Tibial nerve (tissue), 4 donors: ENCODE measurements around the gene ABCA9.
A peak's percentile ranks its signal among the peaks of the same experiment; 100 is the strongest.

Experiments used
- CTCF ChIP-seq, 5 experiments: fragments of 200-600 bp in 3 of 5; fragments of 450-650 bp in 2 of 5; sonication (generic) in 3 of 5; IDR thresholded peaks; one replicate each; pipeline ENCODE4 v1.5.1; 2016 to 2019; ENCODE audit warnings: antibody characterized with exemption in 5 of 5, mild to moderate bottlenecking in 3 of 5, moderate library complexity in 2 of 5
- EP300 ChIP-seq, 2 donors: sonication (generic); formaldehyde crosslinking; IDR thresholded peaks; one replicate each; pipeline ENCODE4 v1.6.1; 2017; ENCODE audit warnings: antibody characterized with exemption in 2 of 2, mild to moderate bottlenecking in 1 of 2
- POLR2A ChIP-seq, 2 donors: fragments of 450-650 bp; IDR thresholded peaks; one replicate each; pipeline ENCODE4 v1.6.1; 2017; ENCODE audit warnings: antibody characterized with exemption in 2 of 2, mild to moderate bottlenecking in 2 of 2, moderate library complexity in 2 of 2

GRCh38 chr17:69050999-69051775 is 9.5 kb downstream of the ABCA9 start:
- TF ChIP-seq CTCF (IDR thresholded peaks at IDR 0.05) (no peak), POLR2A (IDR thresholded peaks at IDR 0.05) (no peak), EP300 (IDR thresholded peaks at IDR 0.05) (peak; percentile 27 to 76)
